ENCODE data around the gene PTGES3L. TPM values are rescaled to one million over a fixed set of nuclear protein-coding genes. Genes with fewer than 3 reads are reported as not detected.

PTGES3L gene
- total and polyA plus RNA-seq, 2 donors from 2014 or later = 0.85 to 1.2 TPM

DNA sequence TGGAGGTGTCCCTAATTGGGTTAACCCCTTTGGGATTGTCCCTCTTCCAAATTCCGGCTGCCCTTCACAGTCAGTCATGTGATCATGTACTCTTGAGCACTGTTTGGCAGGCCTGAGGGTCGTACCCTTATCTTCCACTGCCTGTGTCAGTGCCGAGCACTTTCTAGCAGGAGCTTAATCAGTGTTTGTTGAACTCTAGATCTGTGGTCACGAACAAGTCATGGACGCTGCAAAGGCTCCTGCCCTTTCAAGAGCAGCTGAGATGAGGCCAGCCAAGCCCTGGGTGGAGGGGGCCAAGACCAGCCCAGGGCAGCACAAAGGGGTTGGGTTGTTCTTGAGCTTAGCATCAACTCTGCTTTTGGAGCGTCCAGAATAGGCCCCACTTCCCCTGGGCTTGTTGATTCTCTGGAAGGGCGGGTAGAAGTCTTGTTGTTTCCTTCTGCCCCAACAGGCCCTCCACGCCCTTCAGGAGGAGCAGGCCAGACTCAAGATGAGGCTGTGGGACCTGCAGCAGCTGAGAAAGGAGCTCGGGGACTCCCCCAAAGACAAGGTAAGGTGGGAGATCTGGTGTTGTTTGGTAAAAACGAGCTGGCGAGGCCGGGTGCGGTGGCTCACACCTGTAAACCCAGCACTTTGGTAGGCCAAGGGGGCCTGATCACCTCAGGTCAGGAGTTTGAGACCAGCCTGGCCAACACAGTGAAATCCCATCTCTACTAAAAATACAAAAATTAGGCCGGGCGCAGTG lies 32.0 kb upstream of the PTGES3L start:
- DNase-seq (peak in 1 of 5 donors; percentile 77), FAIRE-seq (no peak)
- no peak overlapping the region for H3K4me3 ChIP-seq (ENCODE audit: low read length in 3 of 3)
- TF ChIP-seq, protein P1, sequence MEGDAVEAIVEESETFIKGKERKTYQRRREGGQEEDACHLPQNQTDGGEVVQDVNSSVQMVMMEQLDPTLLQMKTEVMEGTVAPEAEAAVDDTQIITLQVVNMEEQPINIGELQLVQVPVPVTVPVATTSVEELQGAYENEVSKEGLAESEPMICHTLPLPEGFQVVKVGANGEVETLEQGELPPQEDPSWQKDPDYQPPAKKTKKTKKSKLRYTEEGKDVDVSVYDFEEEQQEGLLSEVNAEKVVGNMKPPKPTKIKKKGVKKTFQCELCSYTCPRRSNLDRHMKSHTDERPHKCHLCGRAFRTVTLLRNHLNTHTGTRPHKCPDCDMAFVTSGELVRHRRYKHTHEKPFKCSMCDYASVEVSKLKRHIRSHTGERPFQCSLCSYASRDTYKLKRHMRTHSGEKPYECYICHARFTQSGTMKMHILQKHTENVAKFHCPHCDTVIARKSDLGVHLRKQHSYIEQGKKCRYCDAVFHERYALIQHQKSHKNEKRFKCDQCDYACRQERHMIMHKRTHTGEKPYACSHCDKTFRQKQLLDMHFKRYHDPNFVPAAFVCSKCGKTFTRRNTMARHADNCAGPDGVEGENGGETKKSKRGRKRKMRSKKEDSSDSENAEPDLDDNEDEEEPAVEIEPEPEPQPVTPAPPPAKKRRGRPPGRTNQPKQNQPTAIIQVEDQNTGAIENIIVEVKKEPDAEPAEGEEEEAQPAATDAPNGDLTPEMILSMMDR (IDR thresholded peaks at IDR 0.05; ENCODE audit: borderline replicate concordance, extremely low read depth, insufficient read depth) = no peak
- peaks cover 0 to 7% (median 5%) of the 10 kb centered on the region in 3 donors for H3K36me3 ChIP-seq (ENCODE audit: control insufficient read depth in 2 of 3, insufficient read depth in 3 of 3, low read length in 3 of 3)
- H3K9me3 ChIP-seq (ENCODE audit: control insufficient read depth in 2 of 3, insufficient read depth in 1 of 3, low read length in 3 of 3) = no peaks in the 10 kb centered on the region
- H3K9ac ChIP-seq (ENCODE audit: low read length in 3 of 3) = no peak overlapping the region
- no peaks in the 10 kb centered on the region for H3K27me3 ChIP-seq (ENCODE audit: control insufficient read depth, insufficient read depth, low read length)
- no peak overlapping the region for H3K27ac ChIP-seq (ENCODE audit: low read depth in 2 of 2, low read length in 2 of 2)
- peaks cover 0 to 8% (median 0%) of the 10 kb centered on the region in 3 donors for H3K4me1 ChIP-seq (ENCODE audit: control insufficient read depth in 2 of 3, insufficient read depth in 2 of 3, low read depth in 1 of 3, low read length in 3 of 3)
- intact Hi-C loops (cut with DNase I) = no loop called here

DNA sequence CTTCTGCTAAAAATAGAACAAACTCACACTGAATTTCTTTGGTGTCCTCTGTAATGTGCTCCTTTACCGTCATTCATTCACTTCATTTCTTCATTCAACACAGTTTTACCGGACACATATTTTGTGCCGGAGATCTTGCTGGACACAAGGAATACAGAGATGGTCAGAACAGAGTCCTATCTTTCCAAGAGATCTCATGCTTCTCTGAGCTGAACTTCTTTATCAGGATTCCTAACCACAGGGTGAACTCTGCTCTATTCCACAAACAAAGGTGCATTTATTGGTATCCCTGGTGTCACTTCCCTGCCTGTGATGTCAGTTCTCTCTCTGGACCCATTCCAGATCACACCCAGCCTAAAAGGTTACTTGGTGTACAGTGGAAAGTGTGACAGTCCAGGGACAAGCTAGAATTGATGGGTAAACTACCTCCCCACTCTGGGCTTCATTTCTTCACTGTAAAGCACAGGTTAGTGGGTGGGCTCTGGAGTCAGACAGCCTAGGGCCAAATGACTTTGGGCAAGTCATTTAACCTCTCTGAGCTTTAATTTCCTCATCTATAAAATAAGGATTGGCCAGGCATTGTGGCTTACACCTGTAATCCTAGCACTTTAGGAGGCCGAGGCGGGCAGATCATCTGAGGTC lies 30.9 kb upstream of the PTGES3L start:
- intact Hi-C loops (cut with DNase I) = no loop called here
- Histone ChIP-seq H3K9ac (ENCODE audit: low read length in 3 of 3) (no peak overlapping the region), H3K27me3 (ENCODE audit: control insufficient read depth, insufficient read depth, low read length) (no peaks in the 10 kb centered on the region), H3K36me3 (ENCODE audit: control insufficient read depth in 2 of 3, insufficient read depth in 3 of 3, low read length in 3 of 3) (peaks cover 0 to 7% (median 5%) of the 10 kb centered on the region in 3 donors), H3K4me1 (ENCODE audit: control insufficient read depth in 2 of 3, insufficient read depth in 2 of 3, low read depth in 1 of 3, low read length in 3 of 3) (peaks cover 0 to 3% (median 0%) of the 10 kb centered on the region in 3 donors), H3K27ac (ENCODE audit: low read depth in 2 of 2, low read length in 2 of 2) (no peak overlapping the region), H3K4me3 (ENCODE audit: low read length in 3 of 3) (no peak overlapping the region), H3K9me3 (ENCODE audit: control insufficient read depth in 2 of 3, insufficient read depth in 1 of 3, low read length in 3 of 3) (no peaks in the 10 kb centered on the region)
- DNase-seq (no peak), FAIRE-seq (no peak)
- TF ChIP-seq, protein P1 (IDR thresholded peaks at IDR 0.05; ENCODE audit: borderline replicate concordance, extremely low read depth, insufficient read depth) = no peak

DNA sequence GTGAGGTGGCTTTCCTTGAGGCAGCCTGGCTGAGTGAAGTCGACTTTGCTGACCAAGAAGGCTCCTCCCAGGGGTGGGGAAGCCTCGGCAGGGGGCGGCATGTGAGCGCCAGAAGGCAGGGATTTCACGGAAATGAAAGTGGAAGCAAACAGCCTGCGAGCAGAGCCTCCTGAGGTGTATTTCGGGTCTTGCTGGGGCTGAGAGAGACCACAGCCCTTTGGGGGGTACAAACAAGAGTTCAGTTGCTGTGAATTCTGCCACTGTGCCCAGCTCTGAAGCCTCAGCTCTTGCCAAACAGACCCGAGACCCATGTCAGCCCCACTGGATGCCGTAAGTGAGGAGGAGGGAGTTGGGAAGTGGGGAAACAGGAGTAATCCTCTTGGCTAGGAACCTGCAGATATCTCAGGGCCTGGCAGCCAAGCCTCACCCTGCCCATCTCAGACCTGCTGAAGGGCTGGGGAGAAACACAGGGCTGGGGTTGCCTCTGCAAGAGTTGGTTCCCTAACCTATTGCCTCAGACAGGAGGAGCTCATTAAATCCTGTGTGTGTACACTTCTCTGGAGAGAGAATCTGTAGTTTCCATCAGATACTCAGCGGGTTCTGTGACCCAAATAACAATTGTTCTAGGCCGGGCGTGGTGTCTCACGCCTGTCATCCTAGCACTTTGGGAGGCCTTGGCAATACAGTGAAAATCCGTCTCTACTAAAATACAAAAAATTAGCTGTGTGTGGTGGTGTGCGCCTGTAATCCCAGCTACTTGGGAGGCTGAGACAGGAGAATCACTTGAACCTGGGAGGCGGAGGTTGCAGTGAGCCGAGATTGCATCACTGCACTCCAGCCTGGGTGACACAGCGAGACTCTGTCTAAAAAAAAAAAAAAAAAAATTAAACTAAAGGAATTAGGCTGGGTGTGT lies 27.0 kb upstream of the PTGES3L start, which contains the start of gene IFI35:
IFI35 (plus strand) TSS at position 146 of the 913 bp plus-strand sequence; CDS start at position 310, 164 bp downstream.
- FAIRE-seq (no peak), DNase-seq (peak in 4 of 5 donors; percentile 59 to 94 (median 81))
- Histone ChIP-seq H3K9ac (ENCODE audit: low read length in 3 of 3) (peak within 1 kb of the TSS; percentile 69 to 100 (median 97)), H3K4me3 (ENCODE audit: low read length in 3 of 3) (peak within 1 kb of the TSS; percentile 80 to 100 (median 96)), H3K27ac (ENCODE audit: low read depth in 2 of 2, low read length in 2 of 2) (peak within 1 kb of the TSS; percentile 90 to 96), H3K27me3 (ENCODE audit: control insufficient read depth, insufficient read depth, low read length) (no peaks in the 10 kb centered on the region), H3K36me3 (ENCODE audit: control insufficient read depth in 2 of 3, insufficient read depth in 3 of 3, low read length in 3 of 3) (peaks cover 3 to 10% (median 6%) of the 10 kb centered on the region in 3 donors), H3K9me3 (ENCODE audit: control insufficient read depth in 2 of 3, insufficient read depth in 1 of 3, low read length in 3 of 3) (no peaks in the 10 kb centered on the region), H3K4me1 (ENCODE audit: control insufficient read depth in 2 of 3, insufficient read depth in 2 of 3, low read depth in 1 of 3, low read length in 3 of 3) (peaks cover 0 to 3% (median 0%) of the 10 kb centered on the region in 3 donors)
- TF ChIP-seq, protein P1 (IDR thresholded peaks at IDR 0.05; ENCODE audit: borderline replicate concordance, extremely low read depth, insufficient read depth) = peak; percentile 63
- intact Hi-C loops (cut with DNase I) = no loop called here

Measured in kidney (tissue), 14 donors.